Heart right ventricle (tissue), 16 donors: Measurements from ENCODE around the gene LOXHD1. TPM values are rescaled to one million over a fixed set of nuclear protein-coding genes. Genes with fewer than 3 reads are reported as not detected.

Experiments
- ATAC-seq, 8 donors: fragments of 200-7000 bp; cut with Tn5 transposase; one replicate each; pipeline ENCODE4 v1.9.1; 2020; ENCODE audit warnings: mild to moderate bottlenecking in 8 of 8, moderate library complexity in 8 of 8, moderate number of reproducible peaks in 1 of 8
- DNase-seq, 2 donors: peaks; one replicate each; pipeline ENCODE4 v3.0.0-alpha.2; 2020
- H3K27ac ChIP-seq, 10 donors: fragments of 200-600 bp; sonication (generic) in 2 of 10; one replicate each; pipeline versions ENCODE4 v1.5.0 to v1.8.0; 2020 to 2022; ENCODE audit warnings: mild to moderate bottlenecking in 3 of 10
- H3K27me3 ChIP-seq, 7 donors: fragments of 200-600 bp; one replicate each; pipeline ENCODE4 v1.8.0; 2021 to 2022; ENCODE audit warnings: mild to moderate bottlenecking in 2 of 7
- H3K36me3 ChIP-seq, 9 donors: fragments of 200-600 bp; sonication (generic) in 1 of 9; one replicate each; pipeline versions ENCODE4 v1.5.0 to v1.8.0; 2020 to 2022; ENCODE audit warnings: mild to moderate bottlenecking in 2 of 9
- H3K4me1 ChIP-seq, 9 donors: fragments of 200-600 bp; sonication (generic) in 1 of 9; one replicate each; pipeline versions ENCODE4 v1.5.0 to v1.8.0; 2020 to 2022; ENCODE audit warnings: mild to moderate bottlenecking in 4 of 9
- H3K4me3 ChIP-seq, 10 donors: fragments of 200-600 bp; sonication (generic) in 2 of 10; one replicate each; pipeline versions ENCODE4 v1.5.0 to v1.8.0; 2020 to 2022; ENCODE audit warnings: mild to moderate bottlenecking in 7 of 10, moderate library complexity in 2 of 10
- H3K9me3 ChIP-seq, 11 donors: fragments of 200-600 bp in 10 of 11; sonication (generic) in 2 of 11; one replicate each; pipeline versions ENCODE4 v1.5.0 to v1.8.0; 2013 to 2022; ENCODE audit warnings: mild to moderate bottlenecking in 2 of 11, control low read depth in 1 of 11, moderate library complexity in 1 of 11
- WGBS, 2 donors: extraction: QIAGEN DNeasy Blood & Tissue Kit; methylation state at CpG; one replicate each; pipeline ENCODE4 v1.1.7; 2013; ENCODE audit warnings: inconsistent platforms in 1 of 2; 5-methylcytosine and 5-hydroxymethylcytosine counted together
- intact Hi-C, 10 donors: fragments of 100-400 bp; cut with DNase I; formaldehyde crosslinking; loops; one replicate each; pipeline versions ENCODE4 v1.11.1 to v1.14.2; 2022
- polyA plus RNA-seq, 2 donors: library from polyadenylated mRNA; stranded (reverse); fragments of 200-250 nt; gene quantifications; one replicate each; pipeline ENCODE4 v1.2.3, GENCODE V29; 2013
- total RNA-seq, 10 donors: library from RNA; stranded (reverse); fragmentation: NEBNext Ultra II Directional in 3 of 10; extraction: Animal tissue kit (Norgen Biotek cat#: 25700) in 3 of 10; gene quantifications; one replicate each; pipeline versions ENCODE4 v1.2.1 to v1.2.4, GENCODE V29; 2021 to 2023
- TF ChIP-seq, protein P1 (sequence below), 9 donors: fragments of 200-600 bp; sonication (generic) in 2 of 9; IDR thresholded peaks; one replicate each; pipeline versions ENCODE4 v1.5.0 to v1.8.0; 2021 to 2022; ENCODE audit warnings: antibody characterized with exemption in 9 of 9, mild to moderate bottlenecking in 5 of 9, moderate library complexity in 1 of 9
- donor health status: Arrhythmogenic right ventricular cardiomyopathy.
- donor health status: ischemic (EF 13 %, LVEDD 7.1; RV severe dilation, severe dysfunction).
- donor health status: healthy with polysubstance abuse.
- donor health status: DM: no; HTN: yes; CAD: no.
- donor health status: DM: no; HTN: no; CAD: no.
- donor health status: ischemic (EF 25% LVEDD 6.9; RV normal size, moderate dysfunction).
- donor health status: ischemic (EF 25% LVEDD 5.7; RV mildly dilated, moderate dysfunction).
- donor health status: healthy.
- donor health status: DM: yes; HTN: yes; CAD: no.
- donor health status: Ischemic cardiomyopathy.
- donor health status: ischemic (EF 35%, LVEDD 5.7; RV mildly dilated, moderate dysfunction).
- donor health status: nonischemic (EF 11% LVEDD 7.7; RV severe dilation, severe dysfunction).
- donor health status: DM: yes; HTN: yes; CAD: no.
- donor health status: PGD.
- donor health status: ischemic (EF 29% LVEDD 5.4; RV normal size, mild dysfunction).
- donor health status: nonischemic (EF 23%, LVEDD 6.1; RV moderate dilation, normal function).

LOXHD1 gene
- total and polyA plus RNA-seq, 12 donors = 0.15 to 1.9 (median 0.88) TPM

- no peak overlapping the region for H3K4me3 ChIP-seq
- no peak overlapping the region for H3K27ac ChIP-seq
- H3K36me3 ChIP-seq = peaks cover 0 to 3% (median 0%) of the 10 kb centered on the region in 9 donors
- intact Hi-C loops = no loop called here
- H3K27me3 ChIP-seq = peaks cover 0 to 2% (median 0%) of the 10 kb centered on the region in 7 donors
- ATAC-seq (no peak), DNase-seq (no peak)
- no peaks in the 10 kb centered on the region for H3K4me1 ChIP-seq
- 97 to 98% methylated on average over 4 of the region's 4 CpGs for WGBS, 2 donors
- H3K9me3 ChIP-seq = no peaks in the 10 kb centered on the region
- TF ChIP-seq, protein P1, sequence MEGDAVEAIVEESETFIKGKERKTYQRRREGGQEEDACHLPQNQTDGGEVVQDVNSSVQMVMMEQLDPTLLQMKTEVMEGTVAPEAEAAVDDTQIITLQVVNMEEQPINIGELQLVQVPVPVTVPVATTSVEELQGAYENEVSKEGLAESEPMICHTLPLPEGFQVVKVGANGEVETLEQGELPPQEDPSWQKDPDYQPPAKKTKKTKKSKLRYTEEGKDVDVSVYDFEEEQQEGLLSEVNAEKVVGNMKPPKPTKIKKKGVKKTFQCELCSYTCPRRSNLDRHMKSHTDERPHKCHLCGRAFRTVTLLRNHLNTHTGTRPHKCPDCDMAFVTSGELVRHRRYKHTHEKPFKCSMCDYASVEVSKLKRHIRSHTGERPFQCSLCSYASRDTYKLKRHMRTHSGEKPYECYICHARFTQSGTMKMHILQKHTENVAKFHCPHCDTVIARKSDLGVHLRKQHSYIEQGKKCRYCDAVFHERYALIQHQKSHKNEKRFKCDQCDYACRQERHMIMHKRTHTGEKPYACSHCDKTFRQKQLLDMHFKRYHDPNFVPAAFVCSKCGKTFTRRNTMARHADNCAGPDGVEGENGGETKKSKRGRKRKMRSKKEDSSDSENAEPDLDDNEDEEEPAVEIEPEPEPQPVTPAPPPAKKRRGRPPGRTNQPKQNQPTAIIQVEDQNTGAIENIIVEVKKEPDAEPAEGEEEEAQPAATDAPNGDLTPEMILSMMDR (IDR thresholded peaks at IDR 0.05) = no peak
Observed at GRCh38 chr18:46574000-46574742, 82.8 kb downstream of the LOXHD1 start.

- H3K4me3 ChIP-seq = no peak overlapping the region
- no peaks in the 10 kb centered on the region for H3K4me1 ChIP-seq
- H3K36me3 ChIP-seq = peaks cover 0 to 9% (median 0%) of the 10 kb centered on the region in 9 donors
- DNase-seq (no peak), ATAC-seq (no peak)
- H3K27me3 ChIP-seq = peaks cover 0 to 3% (median 0%) of the 10 kb centered on the region in 7 donors
- intact Hi-C loops = no loop called here
- no peaks in the 10 kb centered on the region for H3K9me3 ChIP-seq
- H3K27ac ChIP-seq = no peak overlapping the region
- TF ChIP-seq, protein P1 (IDR thresholded peaks at IDR 0.05) = no peak
- 95% methylated on average over 7 of the region's 7 CpGs for WGBS, 2 donors
Observed at GRCh38 chr18:46573156-46573555, 83.9 kb downstream of the LOXHD1 start.

GRCh38 chr18:46571756-46572155 is 85.3 kb downstream of the LOXHD1 start:
- no peaks in the 10 kb centered on the region for H3K9me3 ChIP-seq
- TF ChIP-seq, protein P1 (IDR thresholded peaks at IDR 0.05) = no peak
- intact Hi-C loops = no loop called here

DNA sequence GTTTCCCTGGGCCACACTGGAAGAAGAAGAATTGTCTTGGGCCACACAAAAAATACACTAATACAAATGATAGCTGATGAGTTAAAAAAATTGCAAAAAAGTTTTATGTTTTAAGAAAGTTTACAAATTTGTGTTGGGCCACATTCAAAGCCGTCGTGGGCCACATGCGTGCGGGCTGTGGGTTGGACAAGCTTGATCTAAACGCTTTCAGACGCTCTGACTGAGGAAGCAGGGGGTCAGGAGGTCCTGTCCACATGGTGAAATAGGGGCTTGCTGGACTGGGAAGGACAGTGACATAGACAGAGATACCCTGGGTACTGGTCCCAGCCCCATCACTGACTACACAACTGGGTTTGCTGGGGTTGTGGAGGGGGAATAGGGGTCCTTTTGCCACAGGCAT is 86.4 kb downstream of the LOXHD1 start:
- no peak overlapping the region for H3K4me3 ChIP-seq
- no peak for DNase-seq
- no peak overlapping the region for H3K27ac ChIP-seq
- H3K9me3 ChIP-seq = no peaks in the 10 kb centered on the region
- H3K27me3 ChIP-seq = peaks cover 0 to 3% (median 0%) of the 10 kb centered on the region in 7 donors
- H3K36me3 ChIP-seq = peaks cover 0 to 9% (median 0%) of the 10 kb centered on the region in 9 donors
- no peak for ATAC-seq
- H3K4me1 ChIP-seq = no peaks in the 10 kb centered on the region
- intact Hi-C loops = no loop called here
- TF ChIP-seq, protein P1 (IDR thresholded peaks at IDR 0.05) = no peak
- WGBS, 2 donors = 87 to 92% methylated on average over 6 of the region's 6 CpGs

More at GRCh38 chr18:46571756-46572155, 85.3 kb downstream of the LOXHD1 start:
- ATAC-seq (no peak), DNase-seq (no peak)
- H3K4me3 ChIP-seq = no peak overlapping the region
- peaks cover 0 to 3% (median 0%) of the 10 kb centered on the region in 7 donors for H3K27me3 ChIP-seq
- no peaks in the 10 kb centered on the region for H3K4me1 ChIP-seq
- peaks cover 0 to 9% (median 0%) of the 10 kb centered on the region in 9 donors for H3K36me3 ChIP-seq
- 86 to 97% methylated on average over 6 of the region's 6 CpGs for WGBS, 2 donors
- no peak overlapping the region for H3K27ac ChIP-seq
